H9 (cell line): ENCODE results near the gene LRRC73. TPM values are rescaled to one million over a fixed set of nuclear protein-coding genes. Genes with fewer than 3 reads are reported as not detected.

ENCODE experiments used
- DNase-seq: peaks from one replicate; pipeline ENCODE4 v3.0.0-alpha.2; 2017
- H2AFZ ChIP-seq: one replicate; pipeline ENCODE4 v1.6.1; 2013; ENCODE audit warnings: mild to moderate bottlenecking, low read length, control low read depth, moderate library complexity
- H2AK5ac ChIP-seq: 2 replicates; pipeline ENCODE4 v1.6.1; 2013; ENCODE audit warnings: low read length, control low read depth, mixed read lengths; ENCODE audit not compliant: insufficient read length
- H2BK120ac ChIP-seq: one replicate; pipeline ENCODE4 v1.6.1; 2013; ENCODE audit warnings: low read depth, mild to moderate bottlenecking, low read length, control low read depth, inconsistent platforms; ENCODE audit not compliant: poor library complexity, severe bottlenecking
- H2BK12ac ChIP-seq: 2 replicates; pipeline ENCODE4 v1.6.1; 2013; ENCODE audit warnings: low read length, control low read depth, mixed read lengths, low read depth; ENCODE audit not compliant: insufficient read length
- H2BK15ac ChIP-seq: 2 replicates; pipeline ENCODE4 v1.6.1; 2013; ENCODE audit warnings: low read depth, low read length, control low read depth
- H2BK20ac ChIP-seq: one replicate; pipeline ENCODE4 v1.6.1; 2013; ENCODE audit warnings: low read depth, mild to moderate bottlenecking, low read length, control low read depth, inconsistent platforms; ENCODE audit not compliant: poor library complexity, severe bottlenecking
- H2BK5ac ChIP-seq: 2 replicates; pipeline ENCODE4 v1.6.1; 2013; ENCODE audit warnings: low read length, control low read depth, mixed read lengths; ENCODE audit not compliant: insufficient read length
- H3K14ac ChIP-seq: 2 replicates; pipeline ENCODE4 v1.6.1; 2013; ENCODE audit warnings: low read length, control low read depth; ENCODE audit not compliant: insufficient read depth
- H3K18ac ChIP-seq: 2 replicates; pipeline ENCODE4 v1.6.1; 2013; ENCODE audit warnings: low read depth, mild to moderate bottlenecking, mixed read lengths, low read length, control low read depth; ENCODE audit not compliant: insufficient read length
- H3K23ac ChIP-seq: 2 replicates; pipeline ENCODE4 v1.6.1; 2013; ENCODE audit warnings: low read length, control low read depth, mixed read lengths, low read depth; ENCODE audit not compliant: insufficient read length
- H3K23me2 ChIP-seq: 2 replicates; pipeline ENCODE4 v1.6.1; 2013; ENCODE audit warnings: low read depth, mild to moderate bottlenecking, mixed read lengths, low read length, control low read depth; ENCODE audit not compliant: insufficient read length, poor library complexity, severe bottlenecking
- H3K27ac ChIP-seq: 2 replicates; pipeline ENCODE4 v1.5.1; 2013; ENCODE audit warnings: low read length, control low read depth, mixed read lengths, low read depth; ENCODE audit not compliant: insufficient read length
- H3K27me3 ChIP-seq: 2 replicates; pipeline ENCODE4 v1.6.1; 2013; ENCODE audit warnings: low read length, control low read depth, inconsistent platforms; ENCODE audit not compliant: insufficient read depth
- H3K4ac ChIP-seq: 2 replicates; pipeline ENCODE4 v1.6.1; 2013; ENCODE audit warnings: low read depth, mild to moderate bottlenecking, control low read depth, inconsistent platforms, low read length, moderate library complexity
- H3K4me1 ChIP-seq: 2 replicates; pipeline ENCODE4 v1.6.1; 2013; ENCODE audit warnings: low read length, control low read depth, inconsistent platforms; ENCODE audit not compliant: insufficient read depth
- H3K4me2 ChIP-seq: 2 replicates; pipeline ENCODE4 v1.6.1; 2013; ENCODE audit warnings: low read length, control low read depth, mixed read lengths; ENCODE audit not compliant: insufficient read length, insufficient read depth
- H3K56ac ChIP-seq: 2 replicates; pipeline ENCODE4 v1.6.1; 2013; ENCODE audit warnings: low read depth, mild to moderate bottlenecking, mixed read lengths, low read length, control low read depth; ENCODE audit not compliant: insufficient read length
- H3K79me1 ChIP-seq: 2 replicates; pipeline ENCODE4 v1.6.1; 2013; ENCODE audit warnings: low read depth, mild to moderate bottlenecking, moderate library complexity, low read length, control low read depth, inconsistent platforms; ENCODE audit not compliant: insufficient read depth, poor library complexity, severe bottlenecking
- H3K79me2 ChIP-seq: 2 replicates; pipeline ENCODE4 v1.6.1; 2013; ENCODE audit warnings: low read length, control low read depth, inconsistent platforms; ENCODE audit not compliant: insufficient read depth
- H3K9ac ChIP-seq: 2 replicates; pipeline ENCODE4 v1.6.1; 2013; ENCODE audit warnings: low read length, control low read depth, mixed read lengths; ENCODE audit not compliant: insufficient read length; ENCODE audit errors: extremely low read depth
- H3K9me3 ChIP-seq: one replicate; pipeline ENCODE4 v1.6.1; 2013; ENCODE audit warnings: low read depth, low read length, inconsistent platforms; ENCODE audit not compliant: control insufficient read depth
- H3T11ph ChIP-seq: one replicate; pipeline ENCODE4 v1.6.1; 2013; ENCODE audit warnings: mild to moderate bottlenecking, low read length, control low read depth, inconsistent platforms
- H4K20me1 ChIP-seq: one replicate; pipeline ENCODE4 v1.6.1; 2013; ENCODE audit not compliant: control insufficient read depth, insufficient read length, insufficient read depth
- H4K5ac ChIP-seq: 2 replicates; pipeline ENCODE4 v1.6.1; 2013; ENCODE audit warnings: low read depth, mild to moderate bottlenecking, mixed read lengths, low read length, control low read depth; ENCODE audit not compliant: insufficient read length
- H4K8ac ChIP-seq: replicated peaks from 2 replicates; pipeline ENCODE4 v1.6.1; 2013; ENCODE audit warnings: low read length, control low read depth, mixed read lengths, low read depth; ENCODE audit not compliant: insufficient read length
- H4K91ac ChIP-seq: 2 replicates; pipeline ENCODE4 v1.6.1; 2013; ENCODE audit warnings: low read depth, mild to moderate bottlenecking, moderate library complexity, mixed read lengths, low read length, control low read depth; ENCODE audit not compliant: insufficient read length
- H3K27ac Mint-ChIP-seq, 3 experiments: 2 replicates in 2 of 3; 3 replicates in 1 of 3; pipeline ENCODE4 v1.8.0; 2020 to 2021; ENCODE audit warnings: mixed read lengths in 3 of 3, mild to moderate bottlenecking in 1 of 3, moderate library complexity in 1 of 3
- H3K27me3 Mint-ChIP-seq: 2 replicates; pipeline ENCODE4 v1.8.0; 2021; ENCODE audit warnings: low read depth, mild to moderate bottlenecking, moderate library complexity, mixed read lengths
- H3K36me3 Mint-ChIP-seq, 3 experiments: 2 replicates in 2 of 3; 3 replicates in 1 of 3; pipeline ENCODE4 v1.8.0; 2020 to 2021; ENCODE audit warnings: low read depth in 3 of 3, mixed read lengths in 3 of 3; ENCODE audit not compliant: insufficient read depth in 1 of 3
- H3K4me1 Mint-ChIP-seq, 2 experiments: 2 replicates each; pipeline ENCODE4 v1.8.0; 2020; ENCODE audit warnings: mixed read lengths in 2 of 2
- H3K4me3 Mint-ChIP-seq, 2 experiments: 2 replicates in 1 of 2; 3 replicates in 1 of 2; pipeline ENCODE4 v1.8.0; 2020 to 2021; ENCODE audit warnings: mild to moderate bottlenecking in 2 of 2, mixed read lengths in 2 of 2, moderate library complexity in 1 of 2
- H3K9me3 Mint-ChIP-seq, 2 experiments: 2 replicates in 1 of 2; 3 replicates in 1 of 2; pipeline ENCODE4 v1.8.0; 2020; ENCODE audit warnings: mild to moderate bottlenecking in 2 of 2, mixed read lengths in 2 of 2, moderate library complexity in 1 of 2
- CTCF ChIP-seq: fragments of 200-600 bp; sonication (generic); conservative IDR thresholded peaks from 3 replicates; pipeline ENCODE4 v1.8.0; 2021; ENCODE audit warnings: antibody characterized with exemption, mild to moderate bottlenecking
- WGBS: extraction: QIAGEN DNeasy Blood & Tissue Kit; methylation state at CpG from one replicate; pipeline ENCODE4 v1.1.7; 2013; ENCODE audit warnings: missing lambda C conversion rate, low lambda C conversion rate, mixed read lengths; ENCODE audit not compliant: insufficient read length; ENCODE audit errors: extremely low coverage; 5-methylcytosine and 5-hydroxymethylcytosine counted together
- total RNA-seq: library from RNA; stranded (reverse); gene quantifications from 2 replicates; pipeline ENCODE4 v1.2.1, GENCODE V29; 2021

Gene LRRC73
- total RNA-seq, 1 experiment from 2014 or later = 0.55 TPM

- Histone ChIP-seq H3K4me2 (peak overlapping the region; percentile 81), H3K27ac (no peak overlapping the region), H3K18ac (no peak overlapping the region), H2BK20ac (no peak overlapping the region), H3K56ac (no peak overlapping the region), H2BK15ac (no peak overlapping the region), H4K91ac (no peak overlapping the region), H3K23me2 (peaks cover 10% of the 10 kb centered on the region), H2BK12ac (no peak overlapping the region), H3K79me1 (peaks cover 7% of the 10 kb centered on the region), H3K4ac (no peak overlapping the region), H2AK5ac (no peak overlapping the region), H3K9ac (peak overlapping the region; percentile 46), H4K8ac (no peak overlapping the region), H4K20me1 (no peaks in the 10 kb centered on the region), H3K23ac (no peak overlapping the region), H2BK5ac (no peak overlapping the region), H3K4me1 (peaks cover 9% of the 10 kb centered on the region; the same call in 1 of the 2 replicates), H3K14ac (no peak overlapping the region), H4K5ac (no peak overlapping the region), H3K27me3 (no peaks in the 10 kb centered on the region), H2BK120ac (no peak overlapping the region), H2AFZ (peak overlapping the region; percentile 52), H3K79me2 (peaks cover 15% of the 10 kb centered on the region), H3T11ph (no peak overlapping the region), H3K9me3 (no peaks in the 10 kb centered on the region)
- no peak for TF ChIP-seq CTCF
- no CpG with 5 or more reads among the region's 2 CpGs for WGBS
- no peaks in the 10 kb centered on the region for H3K9me3 Mint-ChIP-seq
- peaks cover 0 to 3% (median 0%) of the 10 kb centered on the region in 3 experiments; a peak in 1 of 7 replicates for H3K36me3 Mint-ChIP-seq
- peak overlapping the region; percentile 87 to 95 for H3K4me3 Mint-ChIP-seq
- H3K27ac Mint-ChIP-seq = peak overlapping the region; percentile 62 to 85 (median 75)
- H3K27me3 Mint-ChIP-seq = peaks cover 2% of the 10 kb centered on the region
- H3K4me1 Mint-ChIP-seq = peaks cover 32 to 40% of the 10 kb centered on the region in 2 experiments
- no peak for DNase-seq
These were observed 33.4 kb downstream of the LRRC73 start for GRCh38 chr6:43476746-43477145.
